NCI-H128 (cell line): ENCODE results near the gene FASLG.
"Not testable (repeated sequence)": the region's sequence is repeated elsewhere in the genome, so short reads cannot be mapped to it uniquely, and the experiment has no call there.

Source experiments
- DNase-seq: peaks from one replicate; lab custom pipeline; 2025; ENCODE audit not compliant: unreplicated experiment; lab: John Stamatoyannopoulos, UW

The FASLG gene

GRCh38 chr1:172680244-172680643 is 21.3 kb downstream of the FASLG start:
- DNase-seq, result no peak

GRCh38 chr1:172680733-172681275 is 21.9 kb downstream of the FASLG start:
- no peak for DNase-seq

DNA sequence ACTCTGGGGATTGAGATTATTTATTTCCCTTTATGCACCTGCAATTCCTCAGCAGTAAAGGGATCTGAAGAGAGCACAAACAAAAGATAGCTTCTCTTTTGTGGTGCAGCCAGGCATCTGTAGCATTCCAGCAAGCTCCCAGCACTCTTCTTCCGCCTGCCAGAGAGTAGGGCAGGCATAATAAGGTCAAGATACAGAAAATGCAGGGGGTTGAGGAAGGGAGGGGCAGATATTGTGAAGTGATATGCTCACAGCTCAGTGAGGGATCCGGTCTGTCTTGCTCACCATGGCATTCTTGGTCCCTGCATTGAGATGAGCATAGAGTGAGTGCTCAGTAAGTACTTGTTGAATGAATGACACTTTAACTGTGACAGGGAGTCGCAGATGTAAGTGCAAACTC is 23.9 kb downstream of the FASLG start:
- no peak for DNase-seq

GRCh38 chr1:172686143-172686542 is 27.2 kb downstream of the FASLG start:
- no peak for DNase-seq

- not testable (repeated sequence) for DNase-seq
Observed at GRCh38 chr1:172688428-172689085, 29.7 kb downstream of the FASLG start.

- not testable (repeated sequence) for DNase-seq
Observed at GRCh38 chr1:172690925-172691324, 32.0 kb downstream of the FASLG start.

GRCh38 chr1:172697534-172698002 is 38.7 kb downstream of the FASLG start:
- no peak for DNase-seq

DNA sequence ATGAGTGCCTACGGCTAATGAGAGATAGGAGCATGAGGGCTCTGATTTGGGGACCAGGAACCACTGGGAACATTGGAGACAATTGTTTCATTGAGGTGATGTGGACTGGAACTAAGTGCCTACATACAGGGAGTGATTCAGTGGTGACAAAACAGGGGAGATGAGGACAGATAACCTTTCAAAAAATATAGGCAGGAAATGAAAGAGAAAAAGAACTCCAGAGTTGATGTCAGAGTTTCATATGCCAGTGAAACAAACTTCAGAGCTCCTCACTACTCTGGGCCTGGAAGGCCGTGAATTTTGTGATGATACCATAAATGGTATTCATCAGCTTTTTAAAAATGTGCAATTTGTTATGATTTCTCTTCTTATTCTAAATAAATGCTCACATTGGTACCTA is 39.3 kb downstream of the FASLG start:
- no peak for DNase-seq

DNA sequence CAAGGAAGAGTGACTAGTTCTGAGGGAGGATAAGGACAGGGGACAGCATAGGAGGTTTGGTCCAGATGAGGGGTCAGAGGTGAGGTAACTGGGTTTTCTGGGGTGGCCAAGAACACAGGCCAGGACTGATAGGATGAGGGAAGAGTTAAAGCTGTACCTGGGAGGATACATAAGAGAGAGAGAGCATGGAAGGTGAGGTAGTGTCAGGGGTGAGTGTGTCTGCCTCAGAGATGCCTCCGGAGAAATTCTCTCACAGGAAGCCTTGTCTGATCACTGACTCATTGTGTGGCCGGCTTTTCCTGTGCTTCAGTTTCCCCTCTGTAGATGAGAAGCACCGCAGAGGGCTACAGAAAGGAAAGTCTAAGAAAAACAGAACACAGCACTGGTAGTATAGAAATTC is 40.2 kb downstream of the FASLG start:
- DNase-seq, result no peak

DNA sequence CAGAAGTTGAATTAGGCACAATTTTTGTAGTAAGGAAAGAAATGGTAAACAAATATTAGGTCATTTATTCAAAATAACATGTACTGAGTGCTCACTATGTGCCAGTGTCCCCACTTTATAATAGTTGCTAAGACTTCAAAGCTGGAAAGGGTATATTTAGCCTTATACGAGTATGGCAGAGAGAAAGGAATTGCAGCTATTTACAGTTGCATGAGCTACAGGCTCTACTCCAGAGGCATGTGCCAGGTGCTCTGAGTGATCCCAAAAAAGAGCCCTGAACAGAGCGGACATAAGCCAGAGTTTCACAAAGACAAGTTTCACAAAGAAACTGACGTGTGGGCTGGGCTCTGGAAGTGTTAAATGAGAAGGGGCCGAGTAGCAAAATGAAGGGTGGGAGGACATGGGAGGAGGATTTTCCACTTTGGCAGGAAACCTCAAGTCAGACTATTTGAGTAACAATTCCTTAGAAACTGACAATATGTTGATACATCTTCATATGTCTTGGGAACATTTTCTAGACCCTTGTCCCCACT is 40.9 kb downstream of the FASLG start:
- DNase-seq, result no peak

GRCh38 chr1:172700556-172700955 is 41.7 kb downstream of the FASLG start:
- DNase-seq, result no peak

GRCh38 chr1:172704001-172704400 is 45.1 kb downstream of the FASLG start:
- no peak for DNase-seq

GRCh38 chr1:172704420-172705210 is 45.7 kb downstream of the FASLG start:
- no peak for DNase-seq

- no peak for DNase-seq
Observed at GRCh38 chr1:172708452-172708851, 49.5 kb downstream of the FASLG start.

DNA sequence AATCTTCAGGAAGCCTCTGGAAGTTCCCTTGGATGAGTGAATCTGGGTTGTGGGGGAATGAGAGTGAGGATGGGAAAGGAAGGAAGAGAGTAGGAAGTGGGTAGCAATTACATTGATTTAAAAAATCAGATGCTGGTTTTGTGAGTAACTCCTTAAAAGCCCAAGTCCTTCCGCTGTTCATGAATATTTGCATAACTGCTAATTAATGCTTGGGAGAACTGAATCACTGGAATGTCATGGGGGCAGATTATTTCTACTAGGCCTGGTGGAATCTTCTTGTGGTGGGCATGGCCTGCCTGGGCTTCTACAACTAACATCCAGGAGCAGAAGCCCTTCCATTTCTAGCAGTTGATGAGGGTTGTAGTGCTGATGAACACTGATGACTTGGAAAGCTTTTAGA is 52.7 kb downstream of the FASLG start:
- DNase-seq, result no peak

GRCh38 chr1:172713466-172713865 is 54.6 kb downstream of the FASLG start:
- DNase-seq, result no peak
